Loucy (cell line): ENCODE measurements around the gene RPA1.

Source experiments
- CTCF ChIP-seq: fragments of 200-600 bp; sonication (generic); conservative IDR thresholded peaks from 2 replicates; pipeline ENCODE4 v1.5.1; 2014; ENCODE audit warnings: mild to moderate bottlenecking, antibody characterized with exemption, low read length
- EZH2phosphoT487 ChIP-seq: fragments of 200-600 bp; IDR thresholded peaks from 2 replicates; pipeline ENCODE4 v1.6.1; 2018; ENCODE audit warnings: antibody characterized with exemption, mild to moderate bottlenecking, moderate library complexity, borderline replicate concordance

DNA sequence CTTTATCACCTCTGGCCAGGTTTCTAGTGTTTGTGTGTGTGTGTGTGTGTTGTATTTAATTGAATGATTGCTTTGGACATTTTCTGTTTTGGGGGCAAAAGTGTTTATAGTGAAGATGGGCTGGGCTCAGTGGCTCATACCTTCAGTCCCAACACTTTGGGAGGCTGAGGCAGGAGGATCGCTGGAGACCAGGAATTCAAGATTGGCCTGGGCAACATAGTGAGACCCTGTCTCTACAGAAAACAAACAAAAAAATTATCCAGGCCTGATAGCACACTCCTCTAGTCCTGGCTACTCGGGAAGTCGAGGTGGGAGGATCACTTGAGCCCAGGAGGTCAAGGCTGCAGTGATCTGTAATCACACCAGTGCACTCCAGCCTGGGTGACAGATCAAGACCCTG, 37.5 kb downstream of the RPA1 start:
- TF ChIP-seq CTCF = no peak
- TF ChIP-seq EZH2phosphoT487 = no peak
